G401 (cell line): ENCODE measurements around the gene RPS3. TPM values are rescaled to one million over a fixed set of nuclear protein-coding genes. Genes with fewer than 3 reads are reported as not detected.

Experiments used
- DNase-seq: peaks from one replicate; pipeline ENCODE4 v3.0.0-alpha.2; 2015; ENCODE audit warnings: low spot score
- in situ Hi-C: cut with HindIII; loops from 2 replicates; pipeline ENCODE4 v1.10.0; 2016; ENCODE audit warnings: low sequenced_read_pairs, mixed read lengths
- total RNA-seq: library from RNA; depleted of rRNA; stranded (reverse); fragments of >200 nt; shearing (Covaris generic); gene quantifications from 2 replicates; pipeline ENCODE4 v1.2.3, GENCODE V29; 2014

Gene RPS3
- total RNA-seq, 1 experiment from 2014 or later: 2,959 TPM

GRCh38 chr11:75430714-75431532 lies 31.6 kb downstream of the RPS3 start:
- no peak for DNase-seq
- in situ Hi-C loops: no loop called here

GRCh38 chr11:75431533-75432525 lies 32.5 kb downstream of the RPS3 start:
- in situ Hi-C loops: no loop called here
- DNase-seq: no peak

- in situ Hi-C loops: no loop called here
- DNase-seq: no peak
These were observed 33.6 kb downstream of the RPS3 start, which contains the start of gene KLHL35 for GRCh38 chr11:75432911-75433321. Gene KLHL35, minus strand, starts transcription at chr11:75433203. Its CDS starts 2,574 bp downstream, at chr11:75430629.

- no peak for DNase-seq
- in situ Hi-C loops: no loop called here
These were observed 34.1 kb downstream of the RPS3 start for GRCh38 chr11:75433443-75433842.

DNA sequence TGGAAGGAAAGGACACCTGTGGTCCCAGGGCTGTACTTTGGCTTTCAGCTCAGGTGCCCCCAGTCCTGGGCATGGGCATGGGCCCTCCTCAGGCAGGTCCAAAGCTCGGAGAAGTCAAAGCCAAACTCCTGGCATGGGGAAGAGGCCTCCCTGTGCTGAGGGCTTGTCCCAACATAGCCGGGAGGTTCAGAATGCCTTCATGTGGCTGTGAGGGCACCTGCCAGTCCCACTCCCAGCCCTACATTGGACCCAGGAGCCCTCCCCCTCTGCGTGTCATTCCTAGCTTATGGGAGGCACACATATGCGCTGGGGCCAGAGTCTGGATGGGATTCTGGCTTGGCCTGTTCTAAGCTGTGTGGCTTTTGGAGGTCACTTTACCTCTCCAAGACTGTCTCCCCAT lies 34.7 kb downstream of the RPS3 start:
- no peak for DNase-seq
- in situ Hi-C loops: no loop called here

DNA sequence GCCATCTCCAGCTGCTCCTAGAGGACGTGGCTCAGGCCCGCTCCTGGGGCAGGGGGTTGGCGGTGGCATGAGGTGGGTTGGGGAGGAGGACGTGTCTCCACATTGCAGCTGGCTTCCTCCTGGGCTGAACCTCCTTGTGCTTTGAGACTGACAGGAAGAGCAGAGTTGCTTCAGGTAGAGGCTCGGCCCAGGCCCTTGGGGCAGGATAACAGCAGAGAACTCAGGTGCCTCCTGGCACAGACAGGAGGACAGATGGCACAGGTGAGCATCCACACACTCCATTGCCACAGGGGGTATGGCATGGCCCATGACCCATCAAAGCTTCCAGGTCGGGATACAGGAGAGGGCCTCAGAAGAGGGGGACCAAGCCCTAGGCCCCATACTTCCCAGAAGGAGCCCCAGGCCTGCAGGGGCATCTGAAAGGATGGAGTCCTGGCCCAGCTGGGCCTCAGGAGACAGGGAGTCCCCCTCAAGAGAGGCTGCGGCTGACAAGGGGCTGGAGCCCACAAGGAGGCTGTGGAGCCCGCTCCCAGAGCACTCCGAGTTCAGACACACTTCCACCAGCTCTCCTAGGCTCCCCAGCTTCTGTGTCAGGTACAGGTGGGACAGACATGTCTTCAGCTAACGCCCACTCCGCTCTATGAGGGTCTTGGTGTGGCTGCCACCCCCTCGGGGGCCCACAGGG lies 35.7 kb downstream of the RPS3 start:
- in situ Hi-C loops: loop anchor here (5.0 kb wide), 1 partner anchor 97 kb away; no protein-coding TSS in a partner anchor
- DNase-seq: no peak

- DNase-seq: no peak
- in situ Hi-C loops: loop anchor here (5.0 kb wide), 1 partner anchor 97 kb away; no protein-coding TSS in a partner anchor
These were observed 36.2 kb downstream of the RPS3 start for GRCh38 chr11:75435571-75435925.

DNA sequence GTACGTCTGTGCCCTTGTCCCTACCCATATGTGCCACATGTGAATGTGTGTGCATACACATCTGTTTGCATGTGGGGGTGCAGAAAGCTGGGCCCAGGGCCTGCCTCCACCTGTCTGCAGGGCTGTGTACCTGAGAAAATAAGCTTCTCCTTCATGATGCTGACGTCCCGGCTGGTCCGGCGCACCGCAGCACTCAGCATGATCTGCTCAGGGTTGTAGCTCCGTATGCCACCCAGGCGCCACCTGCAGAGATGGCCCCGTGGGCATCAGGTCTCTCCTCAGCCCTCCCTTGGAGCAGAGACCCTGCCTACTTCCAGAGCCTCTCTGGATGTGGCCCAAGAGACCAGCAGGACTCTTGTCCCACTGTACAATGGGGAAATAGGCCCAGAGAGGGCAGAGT lies 37.5 kb downstream of the RPS3 start:
- no peak for DNase-seq
- in situ Hi-C loops: loop anchor here (5.0 kb wide), 1 partner anchor 95 kb away; no protein-coding TSS in a partner anchor

DNA sequence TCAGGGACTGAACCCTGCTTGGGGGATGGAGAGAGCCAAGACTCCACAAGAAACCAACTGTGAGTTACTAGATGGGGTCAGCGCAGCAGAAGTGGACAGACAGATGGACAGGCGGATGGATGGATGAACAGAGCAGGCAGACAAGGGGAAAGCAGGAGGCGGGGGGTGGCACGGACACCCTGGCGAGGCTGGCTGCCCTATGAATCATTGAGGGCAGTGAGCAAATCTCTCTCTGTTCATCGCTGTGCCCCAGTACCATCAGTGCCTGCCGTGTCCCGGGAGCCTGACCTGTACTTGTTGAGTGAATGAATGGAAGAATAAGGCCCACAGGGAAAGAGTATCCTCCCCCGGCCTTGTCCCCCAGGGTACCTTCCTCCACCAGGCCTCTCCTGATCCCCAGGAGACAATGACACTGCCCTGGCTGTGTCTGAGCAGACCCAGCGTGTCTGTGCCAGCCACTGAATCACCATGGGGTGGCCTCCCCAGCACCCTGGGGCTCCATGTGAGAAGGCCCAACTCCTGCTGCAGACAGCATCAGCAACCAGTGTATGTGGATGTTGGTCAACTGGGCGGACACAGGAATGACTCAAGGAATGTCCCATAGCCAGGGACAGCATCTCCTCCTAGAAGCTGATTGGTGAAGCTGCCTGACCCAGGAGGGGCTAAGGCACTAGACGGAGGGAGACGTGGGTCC lies 38.8 kb downstream of the RPS3 start:
- DNase-seq: no peak
- in situ Hi-C loops: loop anchor here (5.0 kb wide), 1 partner anchor 94 kb away; no protein-coding TSS in a partner anchor

GRCh38 chr11:75439026-75439425 lies 39.7 kb downstream of the RPS3 start:
- no peak for DNase-seq
- in situ Hi-C loops: loop anchor here (5.0 kb wide), 1 partner anchor 93 kb away; no protein-coding TSS in a partner anchor

DNA sequence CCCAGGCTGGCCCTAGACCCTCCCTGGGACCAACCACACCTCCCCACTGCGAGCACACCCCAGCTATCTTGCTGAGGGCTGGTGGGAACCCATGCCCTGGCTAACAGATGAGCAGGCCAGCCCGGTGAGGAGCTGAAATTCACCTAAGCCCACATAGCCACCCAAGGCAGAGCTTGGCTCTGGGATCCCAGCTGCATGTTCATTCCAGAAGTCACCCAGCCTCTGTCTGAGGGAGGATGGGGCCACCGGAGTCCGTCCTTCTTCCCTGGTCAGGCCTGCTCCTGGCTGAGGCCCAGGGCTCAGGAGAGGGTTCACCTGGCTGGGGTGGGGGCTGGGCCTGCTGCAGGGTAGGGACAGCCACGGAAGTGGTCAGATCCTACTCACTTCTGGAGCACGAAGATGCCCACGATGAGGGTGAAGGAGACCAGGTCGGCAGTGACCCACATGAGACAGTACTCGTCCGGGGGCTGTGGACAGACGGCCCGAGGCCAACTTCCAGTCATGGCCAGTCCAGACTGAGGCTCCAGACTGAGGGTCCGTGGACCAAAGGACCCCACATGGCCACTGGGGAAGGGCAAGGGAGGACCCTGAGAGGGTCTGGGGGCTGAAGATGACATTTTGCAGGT lies 40.3 kb downstream of the RPS3 start:
- in situ Hi-C loops: loop anchor here (5.0 kb wide), 1 partner anchor 93 kb away; no protein-coding TSS in a partner anchor
- DNase-seq: no peak

DNA sequence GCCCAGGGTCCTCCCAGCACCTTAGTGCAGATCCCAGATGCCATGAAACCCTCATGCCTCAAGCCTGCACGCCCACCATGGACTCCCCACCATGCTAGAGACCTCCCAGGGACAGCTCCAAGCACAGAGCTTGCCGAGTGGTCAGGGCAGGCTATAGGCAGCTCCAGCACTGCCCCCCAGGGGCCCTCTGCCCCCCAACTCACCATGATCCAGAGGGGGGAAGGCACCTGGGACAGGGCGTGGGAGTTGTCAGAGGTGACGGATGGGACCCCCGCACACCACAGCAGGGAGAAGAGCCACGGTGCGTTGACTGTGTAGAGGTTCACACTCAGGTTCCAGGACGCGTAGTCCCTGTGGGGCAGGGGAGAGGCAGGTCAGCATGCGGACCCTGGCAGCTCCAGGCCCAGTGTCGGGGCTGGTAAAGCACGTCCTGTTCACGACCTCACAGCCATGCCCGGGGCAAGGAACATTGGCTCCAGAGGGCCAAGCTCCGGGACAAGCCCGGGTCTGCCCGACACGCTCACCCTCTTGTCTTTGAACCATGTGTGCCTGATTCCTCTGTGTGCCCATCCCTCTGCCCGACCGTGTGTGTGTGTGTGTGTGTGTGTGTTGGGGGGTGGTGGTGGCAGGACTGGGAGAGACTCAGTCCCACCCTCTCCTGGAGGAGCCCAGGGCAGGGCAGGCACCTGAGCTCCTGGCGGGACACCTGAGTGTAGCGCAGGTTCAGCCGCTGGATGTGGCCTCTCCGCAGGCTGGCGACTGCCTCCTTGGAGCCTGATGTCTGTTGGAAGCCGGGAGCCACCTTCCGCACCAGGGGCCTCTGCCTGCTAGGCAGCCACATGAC lies 41.9 kb downstream of the RPS3 start:
- no peak for DNase-seq
- in situ Hi-C loops: no loop called here

DNA sequence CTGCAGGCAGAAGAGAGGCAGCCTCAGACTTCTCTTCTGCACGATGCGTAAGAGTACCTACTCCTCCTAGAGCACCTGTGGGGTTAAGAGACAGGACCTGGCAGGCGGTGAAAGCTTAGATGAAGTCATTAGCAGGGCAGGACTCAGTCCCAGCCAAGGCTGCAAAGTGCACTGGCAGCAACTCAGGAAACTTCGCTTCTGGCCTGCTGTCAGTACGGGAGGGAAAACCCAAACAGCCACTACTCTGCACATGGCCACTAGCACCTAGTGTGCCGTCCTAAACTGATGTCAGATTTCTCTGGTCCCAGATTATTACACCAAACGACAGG lies 42.5 kb downstream of the RPS3 start:
- in situ Hi-C loops: no loop called here
- DNase-seq: no peak

GRCh38 chr11:75442161-75442885 lies 43.0 kb downstream of the RPS3 start:
- in situ Hi-C loops: no loop called here
- DNase-seq: peak; percentile 29

- in situ Hi-C loops: no loop called here
- DNase-seq: no peak
These were observed 43.7 kb downstream of the RPS3 start for GRCh38 chr11:75443043-75443442.

- in situ Hi-C loops: no loop called here
- peak; percentile 70 for DNase-seq
These were observed 46.1 kb downstream of the RPS3 start for GRCh38 chr11:75445315-75445953.
